ENCODE measurements around the gene FGGY. TPM values are rescaled to one million over a fixed set of nuclear protein-coding genes. Genes with fewer than 3 reads are reported as not detected.
"Not testable (repeated sequence)": the region's sequence is repeated elsewhere in the genome, so short reads cannot be mapped to it uniquely, and the experiment has no call there.

The FGGY gene
- total and polyA plus RNA-seq, 5 experiments from 2014 or later = 5.7 to 11.1 (median 6.4) TPM

- Mint-ChIP-seq H3K27ac (no peak overlapping the region), H3K36me3 (peaks cover 0 to 2% (median 0%) of the 10 kb centered on the region in 3 donors), H3K4me3 (no peak overlapping the region), H3K4me1 (peaks cover 0 to 6% (median 1%) of the 10 kb centered on the region in 4 donors), H3K27me3 (no peaks in the 10 kb centered on the region), H3K9me3 (no peaks in the 10 kb centered on the region)
- POLR2A ChIA-PET = no interaction called here
- ATAC-seq (no peak), DNase-seq (no peak)
These were observed 145.6 kb downstream of the FGGY start for GRCh38 chr1:59442492-59442891.

GRCh38 chr1:59443310-59443709 lies 146.4 kb downstream of the FGGY start:
- Mint-ChIP-seq H3K9me3 (no peaks in the 10 kb centered on the region), H3K36me3 (peaks cover 0 to 2% (median 2%) of the 10 kb centered on the region in 3 donors), H3K27ac (no peak overlapping the region), H3K4me1 (peaks cover 0 to 6% (median 1%) of the 10 kb centered on the region in 4 donors), H3K27me3 (no peaks in the 10 kb centered on the region), H3K4me3 (no peak overlapping the region)
- no peak for DNase-seq
- POLR2A ChIA-PET = no interaction called here
- ATAC-seq = no peak

GRCh38 chr1:59444520-59444919 lies 147.6 kb downstream of the FGGY start:
- Mint-ChIP-seq H3K36me3 (peaks cover 0 to 2% (median 2%) of the 10 kb centered on the region in 3 donors), H3K27ac (peak overlapping the region in 1 of 10 donors; percentile 26), H3K4me3 (no peak overlapping the region), H3K9me3 (no peaks in the 10 kb centered on the region), H3K27me3 (no peaks in the 10 kb centered on the region), H3K4me1 (peaks cover 0 to 6% (median 1%) of the 10 kb centered on the region in 4 donors)
- no peak for ATAC-seq
- POLR2A ChIA-PET = no interaction called here
- DNase-seq = no peak

GRCh38 chr1:59445040-59445439 lies 148.1 kb downstream of the FGGY start:
- no peak overlapping the region for H3K27ac Mint-ChIP-seq
- no peaks in the 10 kb centered on the region for H3K27me3 Mint-ChIP-seq
- DNase-seq (no peak), ATAC-seq (no peak)
- H3K36me3 Mint-ChIP-seq = peaks cover 0 to 2% (median 2%) of the 10 kb centered on the region in 3 donors
- no peak overlapping the region for H3K4me3 Mint-ChIP-seq
- H3K9me3 Mint-ChIP-seq = no peaks in the 10 kb centered on the region
- peaks cover 0 to 6% (median 1%) of the 10 kb centered on the region in 4 donors for H3K4me1 Mint-ChIP-seq
- POLR2A ChIA-PET = no interaction called here

GRCh38 chr1:59446257-59446901 lies 149.5 kb downstream of the FGGY start:
- DNase-seq (no peak), ATAC-seq (no peak)
- Mint-ChIP-seq H3K36me3 (peaks cover 0 to 5% (median 2%) of the 10 kb centered on the region in 3 donors), H3K4me3 (no peak overlapping the region), H3K4me1 (peaks cover 0 to 6% (median 1%) of the 10 kb centered on the region in 4 donors), H3K27ac (no peak overlapping the region), H3K9me3 (no peaks in the 10 kb centered on the region), H3K27me3 (no peaks in the 10 kb centered on the region)
- POLR2A ChIA-PET = no interaction called here

- no peak overlapping the region for H3K4me3 Mint-ChIP-seq
- no peak for ATAC-seq
- no peaks in the 10 kb centered on the region for H3K4me1 Mint-ChIP-seq
These were observed 155.1 kb downstream of the FGGY start for GRCh38 chr1:59452026-59452425.

GRCh38 chr1:59452559-59452958 lies 155.7 kb downstream of the FGGY start:
- no peaks in the 10 kb centered on the region for H3K9me3 Mint-ChIP-seq
- DNase-seq (no peak), ATAC-seq (no peak)
- POLR2A ChIA-PET = no interaction called here
- no peak overlapping the region for H3K4me3 Mint-ChIP-seq
- H3K27ac Mint-ChIP-seq = no peak overlapping the region
- H3K36me3 Mint-ChIP-seq = peaks cover 0 to 12% (median 5%) of the 10 kb centered on the region in 3 donors
- no peaks in the 10 kb centered on the region for H3K4me1 Mint-ChIP-seq
- no peaks in the 10 kb centered on the region for H3K27me3 Mint-ChIP-seq

More at GRCh38 chr1:59452026-59452425, 155.1 kb downstream of the FGGY start:
- POLR2A ChIA-PET = no interaction called here
- no peaks in the 10 kb centered on the region for H3K27me3 Mint-ChIP-seq
- DNase-seq = no peak
- H3K36me3 Mint-ChIP-seq = peaks cover 0 to 8% (median 3%) of the 10 kb centered on the region in 3 donors
- H3K9me3 Mint-ChIP-seq = no peaks in the 10 kb centered on the region
- no peak overlapping the region for H3K27ac Mint-ChIP-seq

- peaks cover 0 to 10% (median 10%) of the 10 kb centered on the region in 3 donors for H3K36me3 Mint-ChIP-seq
- no peak overlapping the region for H3K4me3 Mint-ChIP-seq
- no peak overlapping the region for H3K27ac Mint-ChIP-seq
- POLR2A ChIA-PET = no interaction called here
- no peaks in the 10 kb centered on the region for H3K4me1 Mint-ChIP-seq
- H3K27me3 Mint-ChIP-seq = no peaks in the 10 kb centered on the region
- ATAC-seq (no peak), DNase-seq (no peak)
- peaks cover 0 to 3% (median 0%) of the 10 kb centered on the region in 9 donors for H3K9me3 Mint-ChIP-seq
These were observed 156.5 kb downstream of the FGGY start for GRCh38 chr1:59453297-59453968.

GRCh38 chr1:59455206-59455605 lies 158.3 kb downstream of the FGGY start:
- POLR2A ChIA-PET = no interaction called here
- H3K27ac Mint-ChIP-seq = no peak overlapping the region
- H3K36me3 Mint-ChIP-seq = peaks cover 8 to 27% (median 13%) of the 10 kb centered on the region in 3 donors
- H3K4me3 Mint-ChIP-seq = no peak overlapping the region
- H3K4me1 Mint-ChIP-seq = no peaks in the 10 kb centered on the region
- no peaks in the 10 kb centered on the region for H3K27me3 Mint-ChIP-seq
- DNase-seq (no peak), ATAC-seq (no peak)
- H3K9me3 Mint-ChIP-seq = peaks cover 3 to 13% (median 6%) of the 10 kb centered on the region in 9 donors

- DNase-seq (no peak), ATAC-seq (no peak)
- no peaks in the 10 kb centered on the region for H3K4me1 Mint-ChIP-seq
- H3K9me3 Mint-ChIP-seq = peaks cover 3 to 23% (median 11%) of the 10 kb centered on the region in 9 donors
- no peak overlapping the region for H3K27ac Mint-ChIP-seq
- POLR2A ChIA-PET = no interaction called here
- H3K36me3 Mint-ChIP-seq = peaks cover 12 to 38% (median 18%) of the 10 kb centered on the region in 3 donors
- H3K4me3 Mint-ChIP-seq = no peak overlapping the region
- no peaks in the 10 kb centered on the region for H3K27me3 Mint-ChIP-seq
These were observed 160.9 kb downstream of the FGGY start for GRCh38 chr1:59457786-59458185.

- H3K4me1 Mint-ChIP-seq = no peaks in the 10 kb centered on the region
- DNase-seq (no peak), ATAC-seq (no peak)
- no peak overlapping the region for H3K4me3 Mint-ChIP-seq
- peaks cover 12 to 38% (median 18%) of the 10 kb centered on the region in 3 donors for H3K36me3 Mint-ChIP-seq
- no peak overlapping the region for H3K27ac Mint-ChIP-seq
- H3K27me3 Mint-ChIP-seq = no peaks in the 10 kb centered on the region
- H3K9me3 Mint-ChIP-seq = peaks cover 3 to 23% (median 11%) of the 10 kb centered on the region in 9 donors
- POLR2A ChIA-PET = no interaction called here
These were observed 162.0 kb downstream of the FGGY start for GRCh38 chr1:59458884-59459283.

GRCh38 chr1:59462942-59463341 lies 166.0 kb downstream of the FGGY start:
- H3K27ac Mint-ChIP-seq, ATAC-seq, H3K4me3 Mint-ChIP-seq, H3K4me1 Mint-ChIP-seq, H3K27me3 Mint-ChIP-seq, DNase-seq, POLR2A ChIA-PET: not testable (repeated sequence)
- Mint-ChIP-seq H3K9me3 (peaks cover 3 to 30% (median 11%) of the 10 kb centered on the region in 9 donors), H3K36me3 (peaks cover 5 to 34% (median 18%) of the 10 kb centered on the region in 3 donors)

- ATAC-seq, H3K4me1 Mint-ChIP-seq, DNase-seq, POLR2A ChIA-PET, H3K27me3 Mint-ChIP-seq, H3K27ac Mint-ChIP-seq, H3K4me3 Mint-ChIP-seq: not testable (repeated sequence)
- Mint-ChIP-seq H3K36me3 (peaks cover 5 to 29% (median 13%) of the 10 kb centered on the region in 3 donors), H3K9me3 (peaks cover 0 to 38% (median 8%) of the 10 kb centered on the region in 9 donors)
These were observed 168.6 kb downstream of the FGGY start for GRCh38 chr1:59465478-59465877.

Measured in naive thymus-derived CD8-positive, alpha-beta T cell (primary cell).